HEK293T (cell line): ENCODE measurements around the gene UNC13C.

Source experiments
- CTCF ChIA-PET: fragments of 350-600 bp; formaldehyde crosslinking; extraction: SDS; loops from one replicate; lab custom pipeline; 2021; ENCODE audit warnings: antibody characterized with exemption, inconsistent platforms; lab: Yijun Ruan, JAX
- POLR2A ChIA-PET: fragments of 350-600 bp; formaldehyde crosslinking; extraction: SDS; loops from one replicate; lab custom pipeline; 2020; ENCODE audit warnings: antibody characterized with exemption, inconsistent platforms; lab: Yijun Ruan, JAX
- DNase-seq: peaks from one replicate; pipeline ENCODE4 v3.0.0; 2012; ENCODE audit warnings: mixed read lengths; ENCODE audit errors: extremely low spot score
- ARNT ChIP-seq: fragments of 450-650 bp; IDR thresholded peaks from 2 replicates; pipeline ENCODE4 v1.6.1; 2017; ENCODE audit warnings: mild to moderate bottlenecking
- BHLHE40 ChIP-seq: fragments of 450-650 bp; IDR thresholded peaks from 2 replicates; pipeline ENCODE4 v1.6.1; 2016; ENCODE audit warnings: mild to moderate bottlenecking, moderate library complexity, borderline replicate concordance
- CTBP1 ChIP-seq: fragments of 450-650 bp; IDR thresholded peaks from 2 replicates; pipeline ENCODE4 v1.6.1; 2016; ENCODE audit warnings: borderline replicate concordance
- ELF4 ChIP-seq: fragments of 450-650 bp; IDR thresholded peaks from 2 replicates; pipeline ENCODE4 v1.6.1; 2017; ENCODE audit warnings: antibody characterized with exemption
- FOXA1 ChIP-seq: fragments of 450-650 bp; IDR thresholded peaks from 2 replicates; pipeline ENCODE4 v1.6.1; 2016; ENCODE audit warnings: mild to moderate bottlenecking
- FOXK2 ChIP-seq: fragments of 450-650 bp; IDR thresholded peaks from 2 replicates; pipeline ENCODE4 v1.6.1; 2016; ENCODE audit warnings: mild to moderate bottlenecking
- FOXM1 ChIP-seq: fragments of 450-650 bp; IDR thresholded peaks from 2 replicates; pipeline ENCODE4 v1.6.1; 2017; ENCODE audit warnings: mild to moderate bottlenecking, borderline replicate concordance
- HDGF ChIP-seq: fragments of 450-650 bp; IDR thresholded peaks from 2 replicates; pipeline ENCODE4 v1.6.1; 2017; ENCODE audit warnings: antibody characterized with exemption, borderline replicate concordance
- L3MBTL2 ChIP-seq: fragments of 450-650 bp; conservative IDR thresholded peaks from 2 replicates; pipeline ENCODE4 v1.6.1; 2016; ENCODE audit warnings: mild to moderate bottlenecking
- LEF1 ChIP-seq: fragments of 450-650 bp; IDR thresholded peaks from 2 replicates; pipeline ENCODE4 v1.6.1; 2017; ENCODE audit warnings: mild to moderate bottlenecking, borderline replicate concordance
- NFRKB ChIP-seq: fragments of 450-650 bp; IDR thresholded peaks from 2 replicates; pipeline ENCODE4 v1.6.1; 2016; ENCODE audit warnings: mild to moderate bottlenecking, moderate library complexity
- PKNOX1 ChIP-seq: fragments of 450-650 bp; IDR thresholded peaks from 2 replicates; pipeline ENCODE4 v1.6.1; 2016
- SP1 ChIP-seq: fragments of 450-650 bp; IDR thresholded peaks from 2 replicates; pipeline ENCODE4 v1.6.1; 2017
- SUZ12 ChIP-seq: fragments of 450-650 bp; IDR thresholded peaks from 2 replicates; pipeline ENCODE4 v1.6.1; 2016; ENCODE audit warnings: mild to moderate bottlenecking
- TARDBP ChIP-seq: fragments of 450-650 bp; IDR thresholded peaks from 2 replicates; pipeline ENCODE4 v1.6.1; 2016
- ZNF384 ChIP-seq: fragments of 450-650 bp; IDR thresholded peaks from 2 replicates; pipeline ENCODE4 v1.6.1; 2016

UNC13C gene

GRCh38 chr15:54521206-54521605 is 543.0 kb downstream of the UNC13C start:
- no peak for TF ChIP-seq LEF1
- no peak for TF ChIP-seq BHLHE40
- DNase-seq = no peak
- CTCF ChIA-PET = no interaction called here
- POLR2A ChIA-PET = no interaction called here

GRCh38 chr15:54528021-54528420 is 549.8 kb downstream of the UNC13C start:
- TF ChIP-seq TARDBP = no peak
- TF ChIP-seq FOXA1 = no peak
- no peak for TF ChIP-seq PKNOX1
- no peak for TF ChIP-seq BHLHE40
- TF ChIP-seq ELF4 = no peak
- TF ChIP-seq CTBP1 = no peak
- no peak for TF ChIP-seq ARNT
- TF ChIP-seq SP1 = no peak
- POLR2A ChIA-PET = no interaction called here
- CTCF ChIA-PET = no interaction called here
- DNase-seq = no peak

GRCh38 chr15:54540721-54541120 is 562.5 kb downstream of the UNC13C start:
- TF ChIP-seq CTBP1 (no peak), HDGF (no peak), LEF1 (no peak), PKNOX1 (no peak), BHLHE40 (no peak), ARNT (no peak), NFRKB (no peak), TARDBP (no peak), FOXM1 (no peak), SP1 (no peak), SUZ12 (no peak), FOXA1 (no peak), FOXK2 (no peak), ZNF384 (no peak), L3MBTL2 (no peak), ELF4 (no peak)
- POLR2A ChIA-PET = no interaction called here
- CTCF ChIA-PET = no interaction called here
- no peak for DNase-seq

GRCh38 chr15:54547491-54547890 is 569.2 kb downstream of the UNC13C start:
- no peak for DNase-seq

GRCh38 chr15:54550954-54551353 is 572.7 kb downstream of the UNC13C start:
- TF ChIP-seq SUZ12 (no peak), BHLHE40 (no peak), SP1 (no peak)
- DNase-seq = no peak
- CTCF ChIA-PET = no interaction called here
- POLR2A ChIA-PET = no interaction called here

More at GRCh38 chr15:54547491-54547890, 569.2 kb downstream of the UNC13C start:
- no peak for TF ChIP-seq ELF4
- TF ChIP-seq CTBP1 = no peak
- no peak for TF ChIP-seq L3MBTL2
- no peak for TF ChIP-seq FOXA1
- no peak for TF ChIP-seq LEF1
- no peak for TF ChIP-seq FOXM1
- TF ChIP-seq PKNOX1 = no peak
- TF ChIP-seq ZNF384 = no peak
- TF ChIP-seq BHLHE40 = no peak
- TF ChIP-seq SUZ12 = no peak
- no peak for TF ChIP-seq FOXK2
- POLR2A ChIA-PET = no interaction called here
- CTCF ChIA-PET = no interaction called here

GRCh38 chr15:54556231-54556630 is 578.0 kb downstream of the UNC13C start:
- CTCF ChIA-PET = no interaction called here

More at GRCh38 chr15:54556231-54556630, 578.0 kb downstream of the UNC13C start:
- DNase-seq = no peak
- TF ChIP-seq CTBP1 (no peak), SP1 (no peak), NFRKB (no peak), SUZ12 (no peak), ZNF384 (no peak), FOXA1 (no peak), LEF1 (no peak), L3MBTL2 (no peak), PKNOX1 (no peak), FOXK2 (no peak), ARNT (no peak), BHLHE40 (no peak), TARDBP (no peak), ELF4 (no peak), FOXM1 (no peak), HDGF (no peak)
- POLR2A ChIA-PET = no interaction called here
